Neural progenitor cell (in vitro differentiated cells): ENCODE data around the gene OGFOD3. TPM values are rescaled to one million over a fixed set of nuclear protein-coding genes. Genes with fewer than 3 reads are reported as not detected.

Experiments
- DNase-seq: peaks from one replicate; pipeline ENCODE4 v3.0.0-alpha.2; 2016; ENCODE audit warnings: low spot score
- H2AFZ ChIP-seq: fragments of 200-600 bp; sonication (generic); replicated peaks from 2 replicates; pipeline ENCODE4 v1.6.1; 2016; ENCODE audit warnings: antibody characterized with exemption
- H3F3A ChIP-seq: fragments of 200-600 bp; sonication (generic); 2 replicates; pipeline ENCODE4 v1.6.1; 2016; ENCODE audit warnings: antibody characterized with exemption, low read depth
- H3K27ac ChIP-seq: fragments of 200-600 bp; sonication (generic); 2 replicates; pipeline ENCODE4 v1.5.1; 2016; ENCODE audit warnings: mild to moderate bottlenecking
- H3K27me3 ChIP-seq: fragments of 200-600 bp; sonication (generic); 2 replicates; pipeline ENCODE4 v1.6.1; 2016; ENCODE audit warnings: mild to moderate bottlenecking, moderate library complexity
- H3K36me3 ChIP-seq: fragments of 200-600 bp; sonication (generic); 2 replicates; pipeline ENCODE4 v1.5.1; 2016
- H3K4me1 ChIP-seq: fragments of 200-600 bp; sonication (generic); 2 replicates; pipeline ENCODE4 v1.6.1; 2016; ENCODE audit warnings: mixed run types
- H3K4me2 ChIP-seq: fragments of 200-600 bp; sonication (generic); 2 replicates; pipeline ENCODE4 v1.6.1; 2016
- H3K4me3 ChIP-seq: fragments of 200-600 bp; sonication (generic); 2 replicates; pipeline ENCODE4 v1.5.1; 2016
- H3K79me2 ChIP-seq: fragments of 200-600 bp; sonication (generic); 2 replicates; pipeline ENCODE4 v1.6.1; 2016; ENCODE audit warnings: low read depth
- H3K9ac ChIP-seq: fragments of 200-600 bp; sonication (generic); 2 replicates; pipeline ENCODE4 v1.6.1; 2016
- H3K9me3 ChIP-seq: fragments of 200-600 bp; sonication (generic); 2 replicates; pipeline ENCODE4 v1.5.1; 2016; ENCODE audit warnings: low read depth
- H4K20me1 ChIP-seq: fragments of 200-600 bp; sonication (generic); 2 replicates; pipeline ENCODE4 v1.6.1; 2016; ENCODE audit warnings: low read depth
- H3K27ac Mint-ChIP-seq: 3 replicates; pipeline ENCODE4 v1.8.0; 2021; ENCODE audit warnings: mixed read lengths
- H3K27me3 Mint-ChIP-seq: 2 replicates; pipeline ENCODE4 v1.8.0; 2022; ENCODE audit warnings: low read depth, mild to moderate bottlenecking, inconsistent platforms, moderate library complexity, mixed read lengths; ENCODE audit not compliant: insufficient read depth
- H3K36me3 Mint-ChIP-seq: 3 replicates; pipeline ENCODE4 v1.8.0; 2021; ENCODE audit warnings: mixed read lengths
- H3K4me1 Mint-ChIP-seq: 3 replicates; pipeline ENCODE4 v1.8.0; 2021; ENCODE audit warnings: mixed read lengths
- H3K4me3 Mint-ChIP-seq: 3 replicates; pipeline ENCODE4 v1.8.0; 2021; ENCODE audit warnings: mild to moderate bottlenecking, moderate library complexity, mixed read lengths
- H3K9me3 Mint-ChIP-seq: 3 replicates; pipeline ENCODE4 v1.8.0; 2020; ENCODE audit warnings: mixed read lengths
- CTCF ChIP-seq: fragments of 200-600 bp; sonication (generic); IDR thresholded peaks from 2 replicates; pipeline ENCODE4 v1.5.1; 2017; ENCODE audit warnings: antibody characterized with exemption, mild to moderate bottlenecking
- EZH2 ChIP-seq: fragments of 200-600 bp; sonication (generic); IDR thresholded peaks from 2 replicates; pipeline ENCODE4 v1.6.1; 2017; ENCODE audit warnings: antibody characterized with exemption, mild to moderate bottlenecking, moderate library complexity
- EZH2phosphoT487 ChIP-seq: fragments of 200-600 bp; sonication (generic); IDR thresholded peaks from 2 replicates; pipeline ENCODE4 v1.6.1; 2017; ENCODE audit warnings: antibody characterized with exemption
- total RNA-seq: library from RNA; depleted of rRNA; stranded (reverse); fragments of >200 nt; gene quantifications from 2 replicates; pipeline ENCODE4 v1.2.3, GENCODE V29; 2015; ENCODE audit warnings: low replicate concordance

The OGFOD3 gene
- total RNA-seq, 1 donor from 2014 or later, result 26.8 TPM

DNA sequence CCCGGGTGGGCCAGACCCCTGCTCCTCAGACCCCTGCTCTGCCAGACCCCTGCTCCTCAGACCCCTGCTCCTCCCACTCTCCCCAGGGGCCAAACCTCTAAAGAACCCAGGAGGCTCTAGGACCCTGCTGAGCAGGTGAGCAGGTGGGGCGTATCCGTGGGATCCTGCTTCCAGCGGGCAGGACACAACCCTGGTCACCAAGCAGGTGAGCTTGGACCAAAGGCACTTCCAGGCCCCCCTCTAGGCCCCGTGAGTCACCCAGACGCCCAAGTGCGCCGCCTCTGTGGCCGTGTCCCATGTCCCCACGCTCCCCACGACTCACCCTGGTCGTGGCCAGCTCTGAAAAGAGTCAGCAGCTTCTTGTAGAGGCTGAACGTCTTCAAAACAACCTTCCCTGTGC is 27.2 kb upstream of the OGFOD3 start:
- no peak overlapping the region for H3K27ac Mint-ChIP-seq
- peaks cover 13% of the 10 kb centered on the region for H3K4me1 Mint-ChIP-seq
- no peak for DNase-seq
- no peak overlapping the region for H2AFZ ChIP-seq
- no peaks in the 10 kb centered on the region for H3K36me3 ChIP-seq
- no peak overlapping the region for H3K4me2 ChIP-seq
- no peak overlapping the region for H3K4me3 ChIP-seq
- H3K27ac ChIP-seq, result no peak overlapping the region
- H3K36me3 Mint-ChIP-seq, result peaks cover 4% of the 10 kb centered on the region
- TF ChIP-seq EZH2phosphoT487 (no peak), EZH2 (no peak), CTCF (no peak)
- peaks cover 26% of the 10 kb centered on the region for H3K79me2 ChIP-seq
- H3K4me3 Mint-ChIP-seq, result no peak overlapping the region
- no peak overlapping the region for H3K9ac ChIP-seq
- H3K9me3 Mint-ChIP-seq, result no peaks in the 10 kb centered on the region
- H3K9me3 ChIP-seq, result no peaks in the 10 kb centered on the region
- peaks cover under 1% of the 10 kb centered on the region for H3F3A ChIP-seq
- H3K27me3 ChIP-seq, result no peaks in the 10 kb centered on the region
- peaks cover 7% of the 10 kb centered on the region for H3K4me1 ChIP-seq
- peaks cover 12% of the 10 kb centered on the region for H4K20me1 ChIP-seq
- H3K27me3 Mint-ChIP-seq, result peaks cover 5% of the 10 kb centered on the region

GRCh38 chr17:82444941-82445521 is 26.6 kb upstream of the OGFOD3 start:
- peaks cover 16% of the 10 kb centered on the region for H3K4me1 Mint-ChIP-seq
- H3K4me1 ChIP-seq, result peaks cover 7% of the 10 kb centered on the region
- no peak overlapping the region for H3K9ac ChIP-seq
- H3K36me3 Mint-ChIP-seq, result peaks cover 4% of the 10 kb centered on the region
- H3K27ac Mint-ChIP-seq, result no peak overlapping the region
- DNase-seq, result no peak
- no peak overlapping the region for H3K4me3 Mint-ChIP-seq
- H3K4me2 ChIP-seq, result no peak overlapping the region
- no peak overlapping the region for H2AFZ ChIP-seq
- no peaks in the 10 kb centered on the region for H3K9me3 Mint-ChIP-seq
- peaks cover 22% of the 10 kb centered on the region for H3K79me2 ChIP-seq
- H3K36me3 ChIP-seq, result no peaks in the 10 kb centered on the region
- H3K27me3 ChIP-seq, result no peaks in the 10 kb centered on the region
- H3K9me3 ChIP-seq, result no peaks in the 10 kb centered on the region
- H3K4me3 ChIP-seq, result no peak overlapping the region
- H3K27me3 Mint-ChIP-seq, result peaks cover 5% of the 10 kb centered on the region
- no peak overlapping the region for H3K27ac ChIP-seq
- peaks cover 12% of the 10 kb centered on the region for H4K20me1 ChIP-seq
- TF ChIP-seq EZH2phosphoT487 (no peak), CTCF (no peak), EZH2 (no peak)
- peaks cover 4% of the 10 kb centered on the region for H3F3A ChIP-seq

DNA sequence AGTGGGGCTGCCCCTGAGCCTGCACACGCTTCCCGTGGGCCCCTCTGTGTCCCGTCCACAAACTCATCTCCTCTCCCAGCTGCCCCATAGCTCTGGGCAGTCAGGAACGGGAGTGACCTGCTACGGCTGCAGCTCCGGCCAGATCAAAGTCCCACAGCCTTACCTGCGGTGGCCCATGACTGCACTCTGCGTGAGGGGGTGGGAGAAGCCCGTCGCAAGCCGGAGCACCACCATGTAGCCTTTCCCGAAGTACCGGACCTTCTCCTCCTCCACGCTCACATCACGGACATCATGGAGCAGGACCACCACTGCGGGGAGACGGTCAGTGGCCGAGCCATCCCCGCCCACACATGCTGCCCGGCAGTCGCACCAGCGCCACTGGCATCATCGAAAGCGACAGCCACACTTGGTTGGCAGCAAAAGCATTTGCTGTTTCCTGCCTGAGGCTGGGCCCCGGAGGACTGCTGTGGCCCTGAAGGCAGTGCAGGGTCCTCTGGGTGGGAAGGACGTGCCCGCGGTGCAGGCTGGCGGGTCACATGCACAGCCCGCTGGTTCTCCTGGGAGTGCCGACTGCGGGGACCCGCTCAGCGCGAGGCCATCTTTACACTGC is 26.0 kb upstream of the OGFOD3 start:
- Histone ChIP-seq H3K4me3 (no peak overlapping the region), H3F3A (peaks cover 4% of the 10 kb centered on the region), H3K79me2 (peaks cover 16% of the 10 kb centered on the region), H3K9ac (no peak overlapping the region), H3K9me3 (no peaks in the 10 kb centered on the region), H3K4me1 (peaks cover 2% of the 10 kb centered on the region), H3K27me3 (no peaks in the 10 kb centered on the region), H3K27ac (no peak overlapping the region), H3K4me2 (no peak overlapping the region), H3K36me3 (no peaks in the 10 kb centered on the region), H2AFZ (no peak overlapping the region), H4K20me1 (peaks cover 12% of the 10 kb centered on the region)
- Mint-ChIP-seq H3K4me1 (peaks cover 9% of the 10 kb centered on the region), H3K27me3 (peaks cover 6% of the 10 kb centered on the region), H3K4me3 (no peak overlapping the region), H3K9me3 (no peaks in the 10 kb centered on the region), H3K27ac (no peak overlapping the region), H3K36me3 (peaks cover 4% of the 10 kb centered on the region)
- TF ChIP-seq CTCF (no peak), EZH2 (no peak), EZH2phosphoT487 (no peak)
- no peak for DNase-seq
